NCI-H1930 (cell line): ENCODE measurements around the gene NPPC.
"Not testable (repeated sequence)": the region's sequence is repeated elsewhere in the genome, so short reads cannot be mapped to it uniquely, and the experiment has no call there.

Source experiments
- DNase-seq, 2 experiments: peaks; one replicate each; lab custom pipeline; 2025; lab: John Stamatoyannopoulos, UW

NPPC gene

DNA sequence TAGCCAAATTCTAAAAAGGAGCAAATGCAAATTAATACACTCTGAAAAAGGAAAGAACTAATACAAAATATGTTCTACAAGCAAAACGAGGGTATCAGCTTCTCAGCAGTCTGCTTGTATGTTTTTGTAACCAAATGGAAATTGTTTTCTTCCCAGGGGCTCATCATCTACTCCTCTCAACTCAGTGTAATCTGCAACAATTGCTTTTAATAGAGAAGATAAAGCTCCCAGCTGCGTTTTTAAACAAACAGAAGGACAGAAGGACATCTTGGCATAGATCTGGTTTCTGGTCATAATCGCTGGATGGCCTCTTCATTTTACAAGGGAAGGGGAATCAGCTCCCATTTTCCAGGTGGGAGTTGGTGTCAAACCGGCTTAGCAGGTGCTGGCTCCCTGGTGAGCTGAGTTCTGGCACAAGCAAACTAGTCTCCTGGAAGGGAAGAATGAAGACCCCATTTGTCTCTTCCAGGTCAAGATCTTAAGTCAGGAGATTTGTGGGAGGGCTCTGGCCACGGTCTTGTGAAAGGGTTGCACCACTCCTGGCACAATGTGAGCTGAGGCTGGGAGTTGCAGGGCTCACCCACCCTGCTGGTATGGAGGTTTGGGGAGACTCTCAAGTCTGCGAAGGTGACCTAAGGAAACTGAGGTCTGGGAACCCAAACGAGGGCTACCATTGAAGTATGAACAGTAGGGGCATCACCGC, 41.6 kb downstream of the NPPC start:
- peak in 1 of 2 experiments; percentile 18 for DNase-seq

- no peak for DNase-seq
These were observed 42.7 kb downstream of the NPPC start for GRCh38 chr2:231883468-231883881.

GRCh38 chr2:231882646-231883045, 43.5 kb downstream of the NPPC start:
- DNase-seq, result no peak

DNA sequence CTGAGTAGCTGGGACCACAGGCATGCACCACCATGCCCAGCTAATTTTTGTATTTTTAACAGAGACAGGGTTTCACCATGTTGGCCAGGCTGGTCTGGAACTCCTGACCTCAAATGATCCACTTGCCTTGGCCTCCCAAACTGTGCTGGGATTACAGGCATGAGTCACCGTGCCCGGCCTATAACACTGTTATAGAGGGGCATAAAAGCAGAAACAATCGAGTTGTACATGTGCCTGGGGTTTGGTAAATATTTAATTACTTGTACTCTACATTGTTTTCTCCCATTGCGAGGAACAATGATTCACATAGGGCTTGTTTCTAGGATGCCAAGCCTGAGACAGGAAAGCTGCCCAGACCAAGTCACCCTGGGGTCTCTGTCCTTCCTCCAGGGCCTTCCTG, 45.8 kb downstream of the NPPC start:
- not testable (repeated sequence) for DNase-seq

- no peak for DNase-seq
These were observed 47.0 kb downstream of the NPPC start for GRCh38 chr2:231879216-231879615.

DNA sequence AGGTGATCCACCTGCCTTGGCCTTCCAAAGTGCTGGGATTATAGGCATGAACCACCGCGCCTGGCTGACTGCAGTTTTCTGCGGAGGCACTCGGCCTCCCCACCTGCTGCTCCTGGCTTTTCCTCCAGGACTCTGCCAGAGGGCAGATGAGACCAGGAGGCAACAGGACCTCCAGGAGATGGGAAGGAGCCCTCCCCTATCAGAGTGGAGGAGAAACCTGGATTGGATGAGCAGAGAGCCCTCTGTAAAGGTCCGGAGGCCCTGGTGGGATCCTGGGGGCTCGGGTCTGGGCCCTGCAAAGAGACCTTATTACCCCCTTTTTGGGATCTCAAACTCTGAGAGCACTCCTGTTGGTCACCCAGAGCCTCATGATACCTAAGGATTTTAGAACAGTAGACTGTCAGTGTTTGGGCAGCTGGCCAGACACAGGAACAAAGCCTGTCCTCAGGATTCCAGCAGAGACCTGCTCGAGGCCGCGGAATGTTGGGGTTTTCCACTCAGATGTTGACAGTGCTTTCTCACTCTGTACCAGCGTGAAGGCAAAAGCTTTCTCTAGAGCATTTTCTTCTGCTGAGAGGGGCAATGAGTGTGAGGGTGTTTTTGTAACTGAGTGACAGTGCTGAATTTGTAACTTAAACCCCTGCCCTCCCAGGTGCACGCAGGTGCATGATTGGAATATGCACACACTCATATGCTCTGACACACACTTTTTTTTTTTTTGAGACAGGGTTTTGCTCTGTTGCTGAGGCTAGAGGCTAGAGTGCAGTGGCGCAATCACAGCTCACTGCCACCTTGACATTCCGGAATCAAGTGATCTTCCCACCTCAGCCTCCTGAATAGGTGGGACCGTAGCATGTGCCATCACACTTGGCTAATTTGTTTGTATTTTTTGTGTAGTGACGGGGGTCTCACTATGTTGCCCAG, 48.4 kb downstream of the NPPC start:
- DNase-seq, result no peak

DNA sequence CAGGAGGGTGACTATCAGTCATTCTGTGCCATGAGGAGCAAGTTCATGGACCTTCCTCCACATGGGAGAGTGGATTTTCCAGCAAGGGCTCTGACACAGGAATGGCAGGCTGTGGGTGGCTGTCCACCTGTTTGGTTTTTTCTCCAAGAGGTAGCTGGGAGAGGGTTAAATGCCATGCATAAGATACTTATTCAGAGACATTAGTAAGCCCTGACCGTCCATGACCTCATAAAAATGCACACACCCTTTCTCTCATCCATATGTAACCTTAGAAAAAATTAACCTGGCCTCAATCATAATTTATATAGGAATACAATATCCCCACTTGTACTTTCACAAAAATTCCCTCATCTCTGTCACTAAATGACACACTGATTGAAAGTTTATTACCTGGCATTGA, 51.3 kb downstream of the NPPC start:
- no peak for DNase-seq
